Loucy (cell line): ENCODE data around the gene C1GALT1.
"Not testable (repeated sequence)": the region's sequence is repeated elsewhere in the genome, so short reads cannot be mapped to it uniquely, and the experiment has no call there.

Experiments
- H2AFZ ChIP-seq: fragments of 200-600 bp; sonication (generic); 2 replicates; pipeline ENCODE4 v1.6.0; 2016; ENCODE audit warnings: antibody characterized with exemption, mild to moderate bottlenecking, low read length, moderate library complexity
- H3F3A ChIP-seq: fragments of 200-600 bp; 2 replicates; pipeline ENCODE4 v1.6.0; 2016; ENCODE audit warnings: antibody characterized with exemption, low read depth, mild to moderate bottlenecking
- H3K27me3 ChIP-seq: fragments of 200-600 bp; sonication (generic); 2 replicates; pipeline ENCODE4 v1.6.1; 2014; ENCODE audit warnings: low read length, mild to moderate bottlenecking; ENCODE audit not compliant: insufficient read depth, poor library complexity, severe bottlenecking
- H3K36me3 ChIP-seq: fragments of 200-600 bp; sonication (generic); 2 replicates; pipeline ENCODE4 v1.6.1; 2016; ENCODE audit warnings: low read length; ENCODE audit not compliant: insufficient read depth
- H3K4me1 ChIP-seq: fragments of 200-600 bp; sonication (generic); 2 replicates; pipeline ENCODE4 v1.5.1; 2014; ENCODE audit warnings: low read length, mild to moderate bottlenecking; ENCODE audit not compliant: insufficient read depth, poor library complexity, severe bottlenecking
- H3K4me2 ChIP-seq: fragments of 200-600 bp; sonication (generic); 2 replicates; pipeline ENCODE4 v1.6.0; 2014; ENCODE audit warnings: antibody characterized with exemption, low read length, low read depth, mild to moderate bottlenecking; ENCODE audit not compliant: poor library complexity, severe bottlenecking
- H3K4me3 ChIP-seq: fragments of 200-600 bp; sonication (generic); 2 replicates; pipeline ENCODE4 v1.5.1; 2014; ENCODE audit warnings: low read length, mild to moderate bottlenecking, mixed read lengths; ENCODE audit not compliant: poor library complexity, severe bottlenecking
- H3K79me2 ChIP-seq: fragments of 200-600 bp; sonication (generic); 2 replicates; pipeline ENCODE4 v1.6.1; 2014; ENCODE audit warnings: low read length; ENCODE audit not compliant: insufficient read depth
- H3K9ac ChIP-seq: fragments of 200-600 bp; sonication (generic); 2 replicates; pipeline ENCODE4 v1.6.0; 2014; ENCODE audit warnings: mild to moderate bottlenecking, low read depth, low read length, moderate library complexity; ENCODE audit not compliant: poor library complexity, severe bottlenecking
- H3K9me2 ChIP-seq: fragments of 200-600 bp; sonication (generic); replicated peaks from 2 replicates; pipeline ENCODE4 v1.6.1; 2016; ENCODE audit warnings: low read depth, low read length, mixed read lengths
- H3K9me3 ChIP-seq: fragments of 200-600 bp; sonication (generic); 2 replicates; pipeline ENCODE4 v1.6.1; 2014; ENCODE audit warnings: mild to moderate bottlenecking, antibody characterized with exemption, low read length, low read depth; ENCODE audit not compliant: insufficient read depth
- H4K20me1 ChIP-seq: fragments of 200-600 bp; sonication (generic); 2 replicates; pipeline ENCODE4 v1.6.0; 2014; ENCODE audit warnings: antibody characterized with exemption, low read length, mild to moderate bottlenecking; ENCODE audit not compliant: insufficient read depth, poor library complexity, severe bottlenecking
- CTCF ChIP-seq: fragments of 200-600 bp; sonication (generic); conservative IDR thresholded peaks from 2 replicates; pipeline ENCODE4 v1.5.1; 2014; ENCODE audit warnings: mild to moderate bottlenecking, antibody characterized with exemption, low read length
- EZH2phosphoT487 ChIP-seq: fragments of 200-600 bp; IDR thresholded peaks from 2 replicates; pipeline ENCODE4 v1.6.1; 2018; ENCODE audit warnings: antibody characterized with exemption, mild to moderate bottlenecking, moderate library complexity, borderline replicate concordance

C1GALT1 gene

DNA sequence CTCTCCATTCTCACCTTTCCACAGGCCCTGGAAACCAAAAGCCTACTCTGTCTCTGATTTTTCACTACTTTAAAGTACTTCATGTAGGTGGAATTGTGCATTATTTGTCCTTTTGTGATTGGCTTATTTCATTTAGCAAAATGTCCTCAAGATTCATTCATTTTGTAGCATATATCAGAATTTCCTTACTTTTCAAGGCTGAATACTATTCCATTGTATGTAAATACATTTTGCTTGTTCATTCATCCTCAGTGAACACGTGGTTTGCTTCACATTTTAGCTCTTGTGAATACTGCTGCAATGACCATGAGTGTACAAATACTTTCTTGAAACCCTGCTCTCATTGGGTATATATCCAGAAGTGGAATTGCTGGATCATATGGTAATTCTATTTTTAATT, 8.8 kb downstream of the C1GALT1 start:
- H3K9me3 ChIP-seq: no peaks in the 10 kb centered on the region
- H3K9ac ChIP-seq: no peak overlapping the region
- no peak overlapping the region for H3K4me2 ChIP-seq
- peaks cover 99% of the 10 kb centered on the region for H3K79me2 ChIP-seq
- H3K4me3 ChIP-seq: no peak overlapping the region
- 0 out of 2 replicates have a peak, but pooled peaks cover 4% of the 10 kb centered on the region for H3K36me3 ChIP-seq
- no peak overlapping the region for H2AFZ ChIP-seq
- TF ChIP-seq EZH2phosphoT487: no peak
- no peak for TF ChIP-seq CTCF
- H3K9me2 ChIP-seq: no peaks in the 10 kb centered on the region
- H3K27me3 ChIP-seq: no peaks in the 10 kb centered on the region
- peaks cover 40% of the 10 kb centered on the region for H3K4me1 ChIP-seq
- no peaks in the 10 kb centered on the region for H3F3A ChIP-seq
- H4K20me1 ChIP-seq: peaks cover 54% of the 10 kb centered on the region

DNA sequence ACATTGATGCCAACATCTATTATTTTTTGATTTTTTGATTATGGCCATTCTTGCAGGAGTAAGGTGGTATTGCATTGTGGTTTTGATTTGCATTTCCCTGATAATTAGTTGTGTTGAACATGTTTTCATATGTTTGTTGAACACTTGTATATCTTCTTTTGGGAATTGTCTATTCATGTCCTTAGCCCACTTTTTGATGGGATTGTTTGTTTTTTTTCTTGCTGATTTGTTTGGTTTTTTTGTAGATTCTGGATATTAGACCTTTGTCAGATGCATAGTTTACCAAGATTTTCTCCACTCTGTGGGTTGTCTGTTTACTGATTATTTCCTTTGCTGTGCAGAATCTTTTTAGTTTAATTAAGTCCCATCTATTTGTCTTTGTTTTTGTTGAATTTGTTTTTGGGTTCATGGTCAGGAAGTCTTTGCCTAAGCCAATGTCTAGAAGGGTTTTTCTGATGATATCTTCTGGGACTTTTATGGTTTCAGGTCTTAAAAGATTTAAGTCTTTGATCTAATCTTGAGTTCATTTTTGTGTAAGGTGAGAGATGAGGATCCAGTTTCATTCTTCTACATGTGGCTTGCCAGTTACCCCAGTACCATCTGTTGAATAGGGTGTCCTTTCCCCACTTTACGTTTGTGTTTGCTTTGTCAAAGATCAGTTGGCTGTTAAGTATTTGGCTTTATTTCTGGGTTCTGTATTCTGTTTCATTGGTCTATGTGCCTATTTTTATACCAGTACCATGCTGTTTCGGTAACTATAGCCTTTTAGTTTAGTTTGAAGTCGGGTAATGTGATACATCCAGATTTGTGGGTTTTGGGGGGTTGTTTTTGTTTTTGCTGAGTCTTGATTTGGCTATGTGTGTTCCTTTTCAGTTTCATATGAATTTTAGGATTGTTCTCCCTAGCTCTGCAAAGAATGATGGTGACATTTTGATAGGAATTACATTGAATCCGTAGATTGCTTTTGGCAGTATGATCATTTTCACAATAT, 10.7 kb downstream of the C1GALT1 start:
- peaks cover 91% of the 10 kb centered on the region for H3K79me2 ChIP-seq
- not testable (repeated sequence) for H3F3A ChIP-seq, H3K27me3 ChIP-seq, H3K9me2 ChIP-seq, H3K9me3 ChIP-seq, H3K4me3 ChIP-seq, H3K36me3 ChIP-seq, H2AFZ ChIP-seq, H3K9ac ChIP-seq
- peaks cover 37% of the 10 kb centered on the region for H4K20me1 ChIP-seq
- peak overlapping the region; percentile 15 for H3K4me2 ChIP-seq
- H3K4me1 ChIP-seq: peaks cover 34% of the 10 kb centered on the region

DNA sequence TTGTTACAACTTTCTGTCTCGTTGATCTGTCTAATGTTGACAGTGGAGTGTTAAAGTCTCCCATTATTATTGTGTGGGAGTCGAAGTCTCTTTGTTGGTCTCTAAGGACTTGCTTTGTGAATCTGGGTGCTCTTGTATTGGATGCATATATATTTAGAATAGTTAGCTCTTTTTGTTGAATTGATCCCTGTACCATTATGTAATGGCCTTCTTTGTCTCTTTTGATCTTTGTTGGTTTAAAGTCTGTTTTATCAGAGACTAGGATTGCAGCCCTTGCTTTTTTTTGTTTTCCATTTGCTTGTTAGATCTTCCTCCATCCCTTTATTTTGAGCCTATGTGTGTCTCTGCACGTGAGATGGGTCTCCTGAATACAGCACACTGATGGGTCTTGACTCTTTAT, 17.2 kb downstream of the C1GALT1 start:
- H3K4me2 ChIP-seq, H3K4me3 ChIP-seq, H2AFZ ChIP-seq, H3K27me3 ChIP-seq, H3K36me3 ChIP-seq, H3F3A ChIP-seq, H3K9ac ChIP-seq, H3K9me3 ChIP-seq, H3K9me2 ChIP-seq: not testable (repeated sequence)
- peaks cover 70% of the 10 kb centered on the region for H3K79me2 ChIP-seq
- peaks cover 23% of the 10 kb centered on the region for H4K20me1 ChIP-seq
- peaks cover 43% of the 10 kb centered on the region for H3K4me1 ChIP-seq

GRCh38 chr7:7200255-7200654, 17.9 kb downstream of the C1GALT1 start:
- not testable (repeated sequence) for H3K9me3 ChIP-seq, H3K36me3 ChIP-seq, H3K9ac ChIP-seq, H3K4me2 ChIP-seq, H3K27me3 ChIP-seq, H3K4me3 ChIP-seq, H3F3A ChIP-seq, H3K9me2 ChIP-seq, H2AFZ ChIP-seq
- peaks cover 39% of the 10 kb centered on the region for H3K4me1 ChIP-seq
- H3K79me2 ChIP-seq: peaks cover 70% of the 10 kb centered on the region
- H4K20me1 ChIP-seq: peaks cover 29% of the 10 kb centered on the region
